Activated T-helper 1 cell treated with anti-CD3 and anti-CD28 coated beads, Interleukin-12 subunit alpha, Interleukin-12 subunit beta, Interleukin-2, Interleukin-4 antibody, amounts not matched to agents 30 ng/mL and 10 ng/mL and 1 ng/mL, durations not matched to agents 14 hours and 24 hours and 36 hours (primary cell): Measurements from ENCODE around the gene PARP12. TPM values are rescaled to one million over a fixed set of nuclear protein-coding genes. Genes with fewer than 3 reads are reported as not detected.

ENCODE experiments used
- DNase-seq: peaks from one replicate; pipeline ENCODE4 v3.0.0; 2021; ENCODE audit warnings: low spot score
- H3K27ac Mint-ChIP-seq: one replicate; pipeline ENCODE4 v1.8.0; 2021; ENCODE audit warnings: mild to moderate bottlenecking, mixed read lengths
- H3K27me3 Mint-ChIP-seq: one replicate; pipeline ENCODE4 v1.8.0; 2022; ENCODE audit warnings: mild to moderate bottlenecking, moderate library complexity, mixed read lengths; ENCODE audit not compliant: insufficient read depth
- H3K36me3 Mint-ChIP-seq: one replicate; pipeline ENCODE4 v1.8.0; 2021; ENCODE audit warnings: low read depth, mixed read lengths
- H3K4me1 Mint-ChIP-seq: one replicate; pipeline ENCODE4 v1.8.0; 2021; ENCODE audit warnings: low read depth, mixed read lengths
- H3K4me3 Mint-ChIP-seq: one replicate; pipeline ENCODE4 v1.8.0; 2021; ENCODE audit warnings: mild to moderate bottlenecking, moderate library complexity, mixed read lengths
- H3K9me3 Mint-ChIP-seq: one replicate; pipeline ENCODE4 v1.8.0; 2021; ENCODE audit warnings: mixed read lengths
- intact Hi-C: fragments of 100-400 bp; cut with micrococcal nuclease; formaldehyde crosslinking; loops from one replicate; pipeline ENCODE4 v1.15.1; 2024
- total RNA-seq: library from RNA; stranded (reverse); gene quantifications from 2 replicates; pipeline ENCODE4 v1.2.3, GENCODE V29; 2022

PARP12 gene
- total RNA-seq, 1 donor from 2014 or later = 63.7 TPM

DNA sequence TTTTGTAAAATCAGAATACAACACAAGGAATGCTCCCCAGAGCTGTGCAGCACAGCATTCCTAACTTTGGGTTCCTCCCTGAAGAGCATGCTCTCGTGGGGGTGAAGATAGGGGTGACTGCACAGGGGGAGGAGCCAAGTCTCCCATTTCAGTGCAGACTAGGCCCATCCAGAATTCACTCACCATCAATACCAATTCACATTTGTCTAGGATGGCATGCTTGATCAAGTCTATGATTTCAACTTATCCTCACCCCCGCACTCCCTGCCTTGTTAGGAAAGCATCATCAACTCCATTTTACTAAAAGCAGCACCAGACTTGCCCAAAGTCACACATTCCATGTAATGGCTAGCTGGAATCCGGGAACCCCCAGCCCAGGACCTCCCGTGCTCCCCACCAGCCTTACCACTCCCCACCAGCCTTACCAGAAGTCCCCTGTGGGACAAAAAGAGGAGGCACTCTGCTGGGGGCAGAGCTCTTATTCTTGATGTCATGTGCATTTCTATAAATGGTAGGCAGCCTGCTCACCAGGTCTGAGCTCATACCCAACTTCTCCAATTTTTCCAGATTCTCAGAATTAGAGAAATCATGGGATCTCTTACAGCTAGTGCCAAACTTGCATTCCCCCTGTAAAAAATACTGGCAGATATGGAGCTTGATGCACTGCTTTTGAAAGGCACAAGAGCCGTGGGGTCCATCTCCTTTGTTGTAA is 6.2 kb downstream of the PARP12 start:
- intact Hi-C loops = no loop called here
- Mint-ChIP-seq H3K9me3 (no peaks in the 10 kb centered on the region), H3K27me3 (no peaks in the 10 kb centered on the region), H3K4me3 (no peak overlapping the region), H3K36me3 (peaks cover 52% of the 10 kb centered on the region), H3K27ac (no peak overlapping the region), H3K4me1 (peaks cover 84% of the 10 kb centered on the region)
- DNase-seq = no peak

DNA sequence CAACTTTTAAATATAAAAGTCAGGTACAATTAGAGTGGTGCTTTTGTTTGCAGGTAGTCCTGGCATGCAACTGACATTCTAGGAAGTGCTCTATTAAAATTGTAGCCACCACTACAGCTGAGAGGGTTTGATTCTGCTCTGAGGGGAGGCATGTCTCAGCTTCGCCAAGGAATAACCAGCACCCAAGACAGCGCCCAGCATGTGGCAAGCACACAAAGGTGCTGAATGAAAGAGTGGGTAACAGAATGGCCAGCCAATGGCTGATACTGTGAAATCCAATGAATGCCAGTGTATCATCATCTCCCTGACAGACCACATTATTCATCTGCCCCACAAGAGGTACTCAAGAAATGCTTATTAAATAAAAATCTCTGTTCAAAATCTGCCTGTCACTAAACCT is 6.9 kb downstream of the PARP12 start:
- intact Hi-C loops = no loop called here
- H3K4me1 Mint-ChIP-seq = peaks cover 77% of the 10 kb centered on the region

DNA sequence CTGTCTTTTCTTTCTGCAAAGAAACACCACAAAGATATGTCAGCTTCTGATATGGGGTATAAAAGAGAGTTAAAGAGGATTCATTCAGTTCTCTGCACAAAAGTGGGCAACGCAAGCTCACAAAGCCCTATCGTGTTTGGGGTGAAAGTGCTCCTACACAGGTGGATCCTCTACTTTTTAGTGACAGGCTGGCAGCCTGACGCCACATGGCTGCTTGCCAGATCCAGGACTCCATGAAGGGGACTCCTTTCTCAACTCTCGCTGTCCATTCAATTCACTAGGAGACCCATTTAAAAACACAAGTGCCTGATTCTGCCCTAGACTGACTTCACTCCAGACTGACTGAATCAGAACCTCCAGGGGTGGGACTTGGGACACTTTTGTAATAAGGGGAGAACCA is 8.0 kb downstream of the PARP12 start:
- peaks cover 50% of the 10 kb centered on the region for H3K36me3 Mint-ChIP-seq
- H3K9me3 Mint-ChIP-seq = no peaks in the 10 kb centered on the region

More for the DNA sequence above, 6.9 kb downstream of the PARP12 start:
- DNase-seq = no peak
- Mint-ChIP-seq H3K9me3 (no peaks in the 10 kb centered on the region), H3K4me3 (no peak overlapping the region), H3K36me3 (peaks cover 49% of the 10 kb centered on the region), H3K27me3 (no peaks in the 10 kb centered on the region), H3K27ac (no peak overlapping the region)

DNA sequence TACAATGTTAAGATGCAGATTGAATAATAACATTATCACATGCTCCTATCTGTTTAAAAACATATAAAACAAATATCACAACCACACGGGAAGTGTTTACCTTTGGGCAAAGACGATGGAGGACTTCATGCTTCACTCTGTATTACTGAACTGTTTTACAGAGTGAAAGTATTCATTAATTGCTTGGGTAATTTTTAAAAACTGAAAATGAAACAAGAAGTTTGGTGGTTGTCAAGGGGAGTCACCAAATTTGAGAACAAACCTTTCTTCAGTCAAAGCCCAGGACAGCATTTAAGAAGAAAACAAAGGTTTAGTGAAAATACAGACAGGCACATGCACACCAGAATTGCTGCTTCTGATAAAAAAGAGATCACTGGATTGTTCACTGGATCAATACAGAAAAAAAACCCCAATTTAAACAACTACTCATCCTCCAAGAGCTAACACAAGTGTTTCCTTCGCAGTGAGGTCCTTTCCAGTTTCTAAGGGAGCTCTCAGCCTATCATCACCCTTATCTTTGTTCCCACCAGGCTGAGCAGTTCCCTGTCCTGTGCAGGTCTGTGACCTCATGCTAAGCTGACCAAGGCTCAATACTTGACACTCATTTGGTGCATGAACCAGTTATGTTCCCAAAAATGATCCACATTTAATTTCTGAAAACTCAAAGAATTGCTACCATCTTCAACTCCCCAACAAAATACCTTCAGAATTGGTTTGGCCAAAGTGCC is 8.8 kb downstream of the PARP12 start:
- Mint-ChIP-seq H3K9me3 (no peaks in the 10 kb centered on the region), H3K4me3 (no peak overlapping the region), H3K27me3 (no peaks in the 10 kb centered on the region), H3K27ac (no peak overlapping the region), H3K36me3 (peaks cover 45% of the 10 kb centered on the region), H3K4me1 (peaks cover 65% of the 10 kb centered on the region)
- intact Hi-C loops = no loop called here
- DNase-seq = no peak

More for the DNA sequence above, 8.0 kb downstream of the PARP12 start:
- intact Hi-C loops = no loop called here
- Mint-ChIP-seq H3K4me1 (peaks cover 72% of the 10 kb centered on the region), H3K27me3 (no peaks in the 10 kb centered on the region), H3K4me3 (no peak overlapping the region), H3K27ac (peak overlapping the region; percentile 2)
- no peak for DNase-seq

DNA sequence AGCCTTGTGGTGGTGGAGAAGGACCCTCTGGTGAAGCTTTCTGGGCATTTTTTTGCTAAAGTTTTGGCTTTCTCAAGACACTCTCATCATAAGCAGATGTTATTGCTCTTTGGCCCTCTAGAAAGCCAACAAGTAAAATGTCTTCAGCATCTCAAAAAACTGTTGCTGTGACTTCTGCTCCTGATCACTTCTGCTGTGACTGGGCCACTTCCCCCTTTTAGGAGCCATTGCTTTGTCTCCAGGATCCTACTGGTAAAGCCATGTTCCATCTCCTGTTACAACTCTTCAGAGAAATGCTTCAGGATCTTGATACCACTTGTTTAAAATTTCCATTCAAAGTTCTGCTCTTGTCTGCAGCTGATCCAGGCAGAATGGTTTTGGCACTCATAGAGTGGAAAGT is 10.9 kb downstream of the PARP12 start:
- Mint-ChIP-seq H3K27ac (no peak overlapping the region), H3K36me3 (peaks cover 47% of the 10 kb centered on the region), H3K4me3 (no peak overlapping the region), H3K27me3 (no peaks in the 10 kb centered on the region), H3K9me3 (no peaks in the 10 kb centered on the region), H3K4me1 (peaks cover 54% of the 10 kb centered on the region)
- intact Hi-C loops = no loop called here
- DNase-seq = no peak

DNA sequence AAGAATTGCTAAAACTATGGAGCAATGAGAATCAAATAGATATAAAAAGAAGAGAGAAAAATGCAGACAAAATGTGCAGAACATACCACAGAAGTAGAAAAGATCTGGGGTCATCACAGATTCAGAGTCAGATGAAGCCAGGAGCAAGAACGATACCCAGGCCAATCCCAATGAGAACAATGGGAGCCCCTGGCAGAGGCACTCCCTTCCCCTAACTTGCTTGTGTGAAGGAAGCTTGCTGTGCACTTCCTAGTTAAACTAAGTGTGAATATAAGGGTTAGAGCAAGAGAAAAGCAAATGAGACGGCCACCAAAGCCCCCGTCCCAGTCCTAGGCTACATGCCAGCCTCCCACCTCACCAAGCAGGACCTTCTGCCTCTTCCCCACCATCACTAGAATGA is 12.7 kb downstream of the PARP12 start:
- Mint-ChIP-seq H3K4me1 (peaks cover 39% of the 10 kb centered on the region), H3K9me3 (no peaks in the 10 kb centered on the region), H3K27me3 (no peaks in the 10 kb centered on the region), H3K4me3 (no peak overlapping the region), H3K36me3 (peaks cover 44% of the 10 kb centered on the region), H3K27ac (no peak overlapping the region)
- DNase-seq = no peak
- intact Hi-C loops = no loop called here

DNA sequence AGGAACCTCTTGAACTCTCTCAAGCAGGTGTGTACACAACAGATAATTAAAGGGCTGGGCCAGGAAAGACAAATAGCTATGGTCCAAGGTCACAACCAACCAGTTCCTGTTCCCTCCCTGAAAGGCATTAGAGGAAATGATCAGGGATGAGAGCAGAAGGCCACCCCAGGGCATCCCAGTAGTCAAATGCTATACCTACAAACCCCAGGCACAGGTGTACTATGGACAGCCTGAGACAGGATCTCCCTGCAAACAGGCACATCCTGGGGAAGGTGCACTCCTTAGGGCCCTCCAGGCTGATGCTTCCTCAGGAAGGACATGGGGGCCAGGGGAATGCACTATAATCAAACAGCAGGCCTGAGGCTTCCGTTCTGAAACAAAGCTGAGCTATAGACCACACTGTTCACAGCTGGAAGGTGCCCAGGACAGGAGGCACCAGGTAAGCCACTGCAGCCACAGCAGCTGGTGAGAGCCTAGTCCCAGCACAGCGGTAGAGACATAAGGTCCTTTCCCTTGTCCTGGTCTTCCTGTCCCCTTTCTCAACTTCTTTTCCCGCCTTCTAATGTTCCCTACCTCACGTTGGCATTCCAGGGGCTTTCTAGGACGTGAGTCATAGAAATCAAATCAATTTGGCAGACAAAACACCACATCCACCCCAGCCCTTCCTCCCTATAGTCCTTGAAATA is 13.3 kb downstream of the PARP12 start:
- no peak for DNase-seq
- no peak overlapping the region for H3K27ac Mint-ChIP-seq
- intact Hi-C loops = no loop called here
- no peaks in the 10 kb centered on the region for H3K9me3 Mint-ChIP-seq
- H3K4me1 Mint-ChIP-seq = peaks cover 32% of the 10 kb centered on the region
- H3K36me3 Mint-ChIP-seq = peaks cover 42% of the 10 kb centered on the region
- H3K27me3 Mint-ChIP-seq = no peaks in the 10 kb centered on the region
- H3K4me3 Mint-ChIP-seq = no peak overlapping the region

DNA sequence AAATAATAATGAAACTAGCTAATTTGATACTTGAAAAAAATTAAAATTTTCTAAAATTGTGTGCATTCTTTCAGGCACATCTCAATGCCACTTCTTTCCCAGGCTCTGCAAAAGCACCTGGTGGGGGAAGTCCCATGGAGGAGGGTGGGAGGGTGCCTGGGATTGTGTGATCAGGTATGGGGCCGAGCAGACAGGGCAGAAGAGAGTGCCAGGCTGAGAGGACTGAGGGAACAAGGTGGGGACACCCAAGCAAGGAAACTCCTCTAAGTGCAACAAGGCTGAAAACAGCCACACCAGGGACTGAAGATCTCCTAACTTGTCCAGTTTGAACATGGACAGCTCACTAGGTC is 13.8 kb downstream of the PARP12 start:
- Mint-ChIP-seq H3K36me3 (peaks cover 40% of the 10 kb centered on the region), H3K9me3 (no peaks in the 10 kb centered on the region), H3K27me3 (no peaks in the 10 kb centered on the region), H3K4me3 (no peak overlapping the region), H3K27ac (no peak overlapping the region), H3K4me1 (peaks cover 27% of the 10 kb centered on the region)
- intact Hi-C loops = no loop called here
- no peak for DNase-seq

DNA sequence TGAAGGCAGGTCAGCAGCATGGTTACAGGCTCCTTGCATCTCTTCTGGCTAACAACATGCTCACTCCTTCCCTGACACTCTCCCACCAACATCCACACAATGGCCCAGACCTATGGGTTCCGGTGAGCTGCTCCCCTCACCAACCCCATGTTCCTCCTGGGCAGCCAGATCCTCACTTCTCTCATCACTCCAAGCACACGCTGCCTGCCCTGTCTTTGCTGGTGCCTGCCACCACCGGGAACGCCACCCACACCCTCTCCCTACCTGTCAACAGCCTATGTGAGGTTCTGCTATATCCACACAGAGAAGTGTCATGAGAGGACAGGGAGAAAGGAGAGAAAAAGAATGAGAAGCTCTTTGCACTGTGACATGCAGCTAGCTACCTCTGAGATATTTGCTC is 14.6 kb downstream of the PARP12 start:
- Mint-ChIP-seq H3K9me3 (no peaks in the 10 kb centered on the region), H3K27ac (no peak overlapping the region), H3K36me3 (peaks cover 37% of the 10 kb centered on the region), H3K4me1 (peaks cover 19% of the 10 kb centered on the region), H3K4me3 (no peak overlapping the region), H3K27me3 (no peaks in the 10 kb centered on the region)
- intact Hi-C loops = no loop called here
- no peak for DNase-seq

DNA sequence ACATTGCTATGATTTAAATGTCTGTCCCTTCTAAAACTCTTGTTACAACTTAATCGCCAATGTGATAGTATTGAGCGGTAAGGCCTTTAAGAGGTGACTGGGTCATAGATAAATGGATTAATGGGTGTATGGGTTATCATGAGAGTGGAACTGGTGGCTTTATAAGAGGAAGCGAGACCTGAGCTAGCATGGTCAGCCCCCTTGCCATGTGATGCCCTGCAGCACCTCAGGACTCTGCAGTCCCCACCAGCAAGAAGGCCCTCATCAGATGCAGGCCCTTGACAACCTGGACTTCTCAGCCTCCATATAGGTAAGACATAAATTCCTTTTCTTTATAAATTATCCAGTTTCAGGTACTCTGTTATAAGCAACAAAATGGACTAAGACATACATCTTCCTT is 15.6 kb downstream of the PARP12 start:
- H3K27ac Mint-ChIP-seq = no peak overlapping the region
- H3K36me3 Mint-ChIP-seq = peaks cover 31% of the 10 kb centered on the region

DNA sequence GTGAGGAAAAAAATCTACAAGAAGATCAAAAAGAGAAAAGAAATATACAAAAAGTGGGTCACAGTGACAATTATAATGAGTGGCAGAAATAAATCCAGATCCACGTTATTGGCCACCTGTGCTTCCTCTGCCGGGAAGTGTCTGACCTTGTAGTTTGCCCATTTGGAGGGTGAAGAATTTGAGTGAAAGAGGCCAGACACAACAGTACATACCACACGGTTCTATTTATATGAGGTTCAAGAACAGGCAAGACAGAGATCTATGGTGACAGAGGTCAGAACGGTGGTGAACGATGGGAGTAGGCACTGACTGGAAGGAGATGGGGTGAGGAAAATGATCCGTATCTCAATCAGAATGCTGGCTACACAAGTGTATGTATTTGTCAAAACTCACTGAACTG is 17.1 kb downstream of the PARP12 start:
- Mint-ChIP-seq H3K9me3 (no peaks in the 10 kb centered on the region), H3K4me1 (peaks cover 21% of the 10 kb centered on the region), H3K27ac (no peak overlapping the region), H3K27me3 (no peaks in the 10 kb centered on the region), H3K36me3 (peaks cover 43% of the 10 kb centered on the region), H3K4me3 (no peak overlapping the region)
- intact Hi-C loops = no loop called here
- DNase-seq = no peak

More for the DNA sequence above, 15.6 kb downstream of the PARP12 start:
- intact Hi-C loops = no loop called here
- Mint-ChIP-seq H3K9me3 (no peaks in the 10 kb centered on the region), H3K4me1 (peaks cover 13% of the 10 kb centered on the region), H3K27me3 (no peaks in the 10 kb centered on the region), H3K4me3 (no peak overlapping the region)
- DNase-seq = no peak

DNA sequence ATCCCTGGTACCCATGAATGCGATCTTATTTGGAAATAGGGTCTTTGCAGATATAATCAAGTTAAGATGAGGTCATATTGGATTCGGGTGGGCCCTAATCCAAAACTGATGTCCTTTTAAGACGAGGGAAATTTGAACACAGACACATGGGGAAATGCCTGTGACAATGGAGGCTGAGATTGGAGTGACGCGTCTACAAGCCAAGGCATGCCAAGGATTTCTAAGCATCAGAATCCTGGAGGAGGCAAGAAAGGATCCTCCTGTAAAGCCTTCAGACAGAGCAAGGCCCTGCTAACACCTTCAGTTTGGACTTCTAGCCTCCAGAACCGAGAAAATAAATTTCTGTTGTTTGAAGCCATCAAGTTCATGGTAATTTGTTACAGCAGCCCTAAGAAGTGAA is 18.5 kb downstream of the PARP12 start:
- Mint-ChIP-seq H3K4me1 (peaks cover 28% of the 10 kb centered on the region), H3K27me3 (no peaks in the 10 kb centered on the region), H3K4me3 (no peak overlapping the region), H3K27ac (no peak overlapping the region), H3K36me3 (peaks cover 50% of the 10 kb centered on the region), H3K9me3 (no peaks in the 10 kb centered on the region)
- DNase-seq = no peak
- intact Hi-C loops = no loop called here

DNA sequence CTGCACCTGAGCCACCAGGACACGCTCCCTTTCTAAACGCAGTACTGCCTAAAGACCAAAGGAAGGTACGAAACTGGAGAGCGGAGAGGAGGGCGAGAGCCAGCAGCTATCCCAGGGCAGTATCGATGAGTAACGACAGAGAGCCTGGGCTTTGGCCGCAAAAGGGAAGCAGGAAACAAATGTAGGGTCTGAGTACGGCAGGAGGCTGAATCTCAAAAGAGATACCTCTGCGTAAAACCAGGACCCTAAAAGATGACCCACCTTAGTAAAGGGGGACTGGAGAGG is 20.4 kb downstream of the PARP12 start:
- Mint-ChIP-seq H3K27ac (no peak overlapping the region), H3K4me1 (peaks cover 34% of the 10 kb centered on the region), H3K27me3 (no peaks in the 10 kb centered on the region), H3K36me3 (peaks cover 62% of the 10 kb centered on the region), H3K9me3 (no peaks in the 10 kb centered on the region), H3K4me3 (no peak overlapping the region)
- intact Hi-C loops = no loop called here
- no peak for DNase-seq
